ENCODE results near the gene MRFAP1. TPM values are rescaled to one million over a fixed set of nuclear protein-coding genes. Genes with fewer than 3 reads are reported as not detected.

Gene MRFAP1
- total RNA-seq, 8 experiments from 2014 or later = 185 to 378 (median 303) TPM

DNA sequence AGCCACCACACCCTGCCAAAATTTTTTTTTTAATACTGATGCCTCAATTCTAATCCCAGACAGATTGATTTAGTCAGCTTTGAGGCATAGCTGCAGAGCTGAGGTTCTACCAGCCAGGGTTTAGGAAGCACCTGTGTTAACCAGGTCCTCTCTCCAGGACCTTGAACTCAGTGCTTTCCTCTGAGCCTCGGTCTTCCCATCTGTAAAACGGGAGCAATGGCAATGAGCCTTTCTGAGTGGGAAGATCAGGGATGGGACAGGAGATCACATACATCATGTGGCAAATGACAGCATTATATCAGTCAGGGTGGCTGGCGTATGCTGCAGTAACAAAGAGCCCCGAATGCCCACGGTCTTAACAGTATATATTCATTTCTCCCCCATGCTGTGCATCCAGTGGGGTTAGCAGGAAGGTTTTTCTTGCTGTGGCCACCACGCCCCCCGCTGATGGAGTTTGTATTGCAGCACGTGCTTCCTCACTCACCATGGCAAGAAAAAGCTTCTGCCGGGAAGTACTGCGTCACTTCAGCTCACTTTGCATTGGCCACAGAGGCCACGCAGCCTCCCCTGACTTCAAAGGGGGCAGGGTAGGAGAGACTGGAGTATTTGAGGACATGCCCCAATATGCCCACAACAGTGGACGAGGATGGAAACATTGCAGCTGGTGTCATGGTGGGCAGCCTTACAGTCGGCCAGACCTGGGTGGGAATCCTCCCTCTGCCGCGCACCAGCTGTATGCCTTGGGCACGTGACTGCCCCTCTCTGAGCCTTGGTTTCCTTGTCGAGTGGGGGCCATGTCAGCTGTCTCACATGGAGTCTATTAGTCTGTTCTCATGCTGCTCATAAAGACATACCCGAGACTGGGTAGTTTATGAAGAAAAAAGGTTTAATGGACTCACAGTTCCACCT is 24.1 kb upstream of the MRFAP1 start:
- no peak overlapping the region for H3K4me3 ChIP-seq
- H3K27ac ChIP-seq = no peak overlapping the region
- H3K4me1 ChIP-seq (replicated peaks in 1 of 2) = no peaks in the 10 kb centered on the region
- WGBS, 10 experiments = 88 to 100% (median 94%) methylated on average over 1 to 15 of the region's 18 CpGs; no CpG with 5 or more reads in 2 of the 10 experiments
- in situ Hi-C loops (cut with MboI; ENCODE audit: low pct_unique_long_range_greater_than_20kb in 2 of 9, low sequenced_read_pairs in 9 of 9, unreplicated experiment in 9 of 9) = no loop called here
- ATAC-seq (replicated peaks in 6 of 8) = no peak

GRCh38 chr4:6617246-6617645 is 23.2 kb upstream of the MRFAP1 start:
- no peak overlapping the region for H3K27ac ChIP-seq
- WGBS, 10 experiments = 60 to 100% (median 90%) methylated on average over 1 to 3 of the region's 10 CpGs; no CpG with 5 or more reads in 4 of the 10 experiments
- no peaks in the 10 kb centered on the region for H3K4me1 ChIP-seq (replicated peaks in 1 of 2)
- no peak overlapping the region for H3K4me3 ChIP-seq
- no peak for ATAC-seq (replicated peaks in 6 of 8)
- in situ Hi-C loops (cut with MboI; ENCODE audit: low pct_unique_long_range_greater_than_20kb in 2 of 9, low sequenced_read_pairs in 9 of 9, unreplicated experiment in 9 of 9) = no loop called here

DNA sequence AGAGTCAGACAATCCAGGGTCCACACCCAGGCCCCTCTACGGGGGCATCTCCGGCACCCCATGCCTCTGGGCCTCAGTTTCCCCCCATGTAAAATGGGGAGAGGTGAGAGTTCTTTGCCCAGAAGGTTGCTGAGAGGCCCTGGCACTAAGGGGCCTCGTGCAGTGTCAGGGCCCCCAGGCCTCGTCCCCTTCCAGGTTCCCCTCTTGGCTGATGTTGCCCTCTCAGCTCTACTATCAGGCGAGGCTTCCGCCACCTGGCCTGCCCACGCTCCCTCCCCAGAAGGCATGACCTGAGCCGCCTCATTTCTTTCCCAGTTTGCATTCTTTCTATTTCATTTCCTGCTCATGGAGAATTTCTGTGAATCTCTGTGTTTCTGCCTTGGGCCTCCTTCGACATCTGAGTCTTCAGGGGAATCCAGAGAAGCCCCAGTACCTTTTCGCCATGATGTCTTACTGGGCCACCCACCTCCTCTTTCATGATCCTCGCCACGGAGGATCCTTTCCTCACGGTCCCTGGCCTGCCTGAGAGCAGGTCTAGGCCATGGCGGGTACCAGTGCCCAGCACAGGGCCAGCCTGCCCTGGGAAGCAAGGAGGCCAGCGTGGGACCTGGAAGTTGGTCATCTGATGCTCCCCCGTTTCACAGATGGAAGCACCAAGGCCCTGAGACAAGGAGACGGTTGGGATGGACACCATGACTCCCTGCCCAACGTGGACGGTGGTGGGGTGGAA is 21.9 kb upstream of the MRFAP1 start:
- no peaks in the 10 kb centered on the region for H3K4me1 ChIP-seq (replicated peaks in 1 of 2)
- H3K4me3 ChIP-seq = no peak overlapping the region
- 60 to 100% (median 92%) methylated on average over 1 to 10 of the region's 19 CpGs; no CpG with 5 or more reads in 3 of the 10 experiments for WGBS, 10 experiments
- in situ Hi-C loops (cut with MboI; ENCODE audit: low pct_unique_long_range_greater_than_20kb in 2 of 9, low sequenced_read_pairs in 9 of 9, unreplicated experiment in 9 of 9) = no loop called here
- no peak overlapping the region for H3K27ac ChIP-seq
- no peak for ATAC-seq (replicated peaks in 6 of 8)

DNA sequence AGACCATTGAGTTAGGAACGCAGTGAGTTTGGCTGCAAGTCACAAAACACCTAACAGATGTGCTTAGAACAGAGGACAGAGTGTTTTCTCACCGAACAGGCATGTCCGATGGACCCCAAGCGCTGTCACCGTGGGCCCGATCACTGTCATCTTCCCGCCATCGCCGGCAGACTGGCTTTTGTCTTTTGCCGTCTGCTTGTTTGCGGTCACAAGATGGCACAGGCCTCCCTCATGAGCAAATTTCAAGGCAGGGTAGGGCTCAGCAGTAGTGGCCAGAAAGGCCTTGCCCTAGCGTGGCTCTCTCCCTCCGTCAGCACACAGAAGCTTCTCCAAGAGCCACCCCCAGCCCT is 21.4 kb upstream of the MRFAP1 start:
- Histone ChIP-seq H3K27ac (no peak overlapping the region), H3K4me1 (replicated peaks in 1 of 2) (no peaks in the 10 kb centered on the region), H3K4me3 (no peak overlapping the region)
- ATAC-seq (replicated peaks in 6 of 8) = no peak
- in situ Hi-C loops (cut with MboI; ENCODE audit: low pct_unique_long_range_greater_than_20kb in 2 of 9, low sequenced_read_pairs in 9 of 9, unreplicated experiment in 9 of 9) = no loop called here
- WGBS, 10 experiments = 88 to 100% (median 95%) methylated on average over 1 to 7 of the region's 13 CpGs; no CpG with 5 or more reads in 6 of the 10 experiments

GRCh38 chr4:6619466-6620255 is 20.8 kb upstream of the MRFAP1 start:
- H3K27ac ChIP-seq = no peak overlapping the region
- 80 to 94% (median 91%) methylated on average over 1 to 10 of the region's 24 CpGs; no CpG with 5 or more reads in 5 of the 10 experiments for WGBS, 10 experiments
- ATAC-seq (replicated peaks in 6 of 8) = no peak
- in situ Hi-C loops (cut with MboI; ENCODE audit: low pct_unique_long_range_greater_than_20kb in 2 of 9, low sequenced_read_pairs in 9 of 9, unreplicated experiment in 9 of 9) = no loop called here
- H3K4me3 ChIP-seq = no peak overlapping the region
- no peaks in the 10 kb centered on the region for H3K4me1 ChIP-seq (replicated peaks in 1 of 2)

- ATAC-seq (replicated peaks in 6 of 8) = no peak
- Histone ChIP-seq H3K27ac (no peak overlapping the region), H3K4me1 (replicated peaks in 1 of 2) (no peaks in the 10 kb centered on the region), H3K4me3 (no peak overlapping the region)
- 88% methylated on average over 3 of the region's 10 CpGs; no CpG with 5 or more reads in 9 of the 10 experiments for WGBS, 10 experiments
- in situ Hi-C loops (cut with MboI; ENCODE audit: low pct_unique_long_range_greater_than_20kb in 2 of 9, low sequenced_read_pairs in 9 of 9, unreplicated experiment in 9 of 9) = no loop called here
Measured at GRCh38 chr4:6620296-6620695, 20.2 kb upstream of the MRFAP1 start.

DNA sequence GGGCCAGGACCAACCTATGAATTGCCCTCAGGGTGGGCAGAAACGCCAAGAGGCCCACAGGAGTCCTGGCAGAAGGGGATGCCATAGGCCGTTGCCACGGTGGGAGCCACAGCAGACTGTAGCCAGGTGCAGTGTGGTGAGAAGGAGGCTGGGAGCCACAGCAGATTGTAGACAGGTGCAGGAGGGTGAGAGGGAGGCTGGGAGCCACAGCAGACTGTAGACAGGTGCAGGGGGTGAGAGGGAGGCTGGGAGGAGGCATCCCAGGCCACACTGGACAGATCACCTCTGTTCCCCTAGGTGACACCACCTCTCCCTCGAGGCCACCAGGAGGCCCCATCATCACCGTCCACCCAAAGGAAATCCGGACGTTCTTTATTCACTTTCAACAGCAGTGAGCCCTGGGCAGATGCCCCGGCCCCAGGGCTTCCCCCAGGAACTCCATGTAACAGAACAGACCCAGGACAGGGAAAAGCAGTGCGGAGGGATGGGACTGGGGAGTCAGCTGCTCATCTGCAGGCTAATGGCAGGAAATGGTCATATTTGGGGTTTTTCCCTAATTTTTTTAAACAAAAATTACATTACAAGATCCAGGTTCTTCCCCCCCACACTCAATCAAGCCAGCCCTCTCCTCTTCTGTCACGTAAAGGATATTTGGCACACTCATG is 19.5 kb upstream of the MRFAP1 start:
- no peak overlapping the region for H3K27ac ChIP-seq
- in situ Hi-C loops (cut with MboI; ENCODE audit: low pct_unique_long_range_greater_than_20kb in 2 of 9, low sequenced_read_pairs in 9 of 9, unreplicated experiment in 9 of 9) = no loop called here

DNA sequence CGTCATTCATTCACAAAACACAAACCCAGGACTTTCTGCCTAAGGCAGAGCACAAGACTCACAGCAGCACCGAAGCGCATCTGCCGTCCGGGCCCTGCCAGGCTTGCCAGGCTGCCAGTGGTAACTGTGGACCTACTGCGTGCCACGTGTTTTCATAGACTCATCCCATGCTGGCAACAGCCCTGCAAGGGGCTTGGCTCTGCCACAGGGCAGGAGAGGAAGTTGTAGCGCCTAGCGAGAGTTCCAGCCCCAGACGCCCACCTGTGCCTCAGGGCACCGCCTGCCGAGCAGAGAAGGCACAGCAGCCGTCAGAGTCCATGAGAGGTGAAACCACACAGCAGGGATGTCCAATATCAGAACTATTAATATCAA is 18.9 kb upstream of the MRFAP1 start:
- ATAC-seq (replicated peaks in 6 of 8) = no peak
- 60 to 100% (median 88%) methylated on average over 1 to 8 of the region's 13 CpGs; no CpG with 5 or more reads in 2 of the 10 experiments for WGBS, 10 experiments
- H3K4me1 ChIP-seq (replicated peaks in 1 of 2) = no peaks in the 10 kb centered on the region

More for the DNA sequence above, 19.5 kb upstream of the MRFAP1 start:
- no peak for ATAC-seq (replicated peaks in 6 of 8)
- Histone ChIP-seq H3K4me1 (replicated peaks in 1 of 2) (no peaks in the 10 kb centered on the region), H3K4me3 (no peak overlapping the region)
- 20 to 100% (median 73%) methylated on average over 1 to 4 of the region's 10 CpGs; no CpG with 5 or more reads in 2 of the 10 experiments for WGBS, 10 experiments

DNA sequence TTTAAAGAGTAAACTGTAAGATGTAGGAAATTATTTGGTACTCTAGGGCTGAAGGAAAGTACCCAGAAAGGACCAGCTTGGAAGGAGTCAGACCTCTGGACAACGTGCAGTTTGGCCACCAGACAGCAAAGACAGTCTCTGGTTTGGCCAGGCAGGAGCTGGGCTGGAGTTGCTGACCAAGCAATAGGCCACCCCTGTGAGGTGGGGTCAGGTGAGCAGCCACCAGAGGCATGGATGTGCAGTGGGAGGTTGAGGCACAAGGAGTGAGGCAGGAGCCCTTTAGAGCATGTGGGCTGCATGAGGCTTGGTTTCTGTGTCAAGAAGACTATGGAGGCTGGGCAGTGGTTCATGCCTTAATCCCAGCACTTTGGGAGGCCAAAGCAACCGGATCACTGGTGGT is 17.7 kb upstream of the MRFAP1 start:
- in situ Hi-C loops (cut with MboI; ENCODE audit: low pct_unique_long_range_greater_than_20kb in 2 of 9, low sequenced_read_pairs in 9 of 9, unreplicated experiment in 9 of 9) = no loop called here
- WGBS, 10 experiments = 80 to 100% (median 96%) methylated on average over 1 to 2 of the region's 2 CpGs; no CpG with 5 or more reads in 4 of the 10 experiments
- ATAC-seq (replicated peaks in 6 of 8) = no peak
- no peaks in the 10 kb centered on the region for H3K4me1 ChIP-seq (replicated peaks in 1 of 2)
- H3K4me3 ChIP-seq = no peak overlapping the region
- H3K27ac ChIP-seq = no peak overlapping the region

More for the DNA sequence above, 18.9 kb upstream of the MRFAP1 start:
- H3K4me3 ChIP-seq = no peak overlapping the region
- H3K27ac ChIP-seq = no peak overlapping the region
- in situ Hi-C loops (cut with MboI; ENCODE audit: low pct_unique_long_range_greater_than_20kb in 2 of 9, low sequenced_read_pairs in 9 of 9, unreplicated experiment in 9 of 9) = no loop called here

GRCh38 chr4:6625256-6625655 is 15.2 kb upstream of the MRFAP1 start:
- in situ Hi-C loops (cut with MboI; ENCODE audit: low pct_unique_long_range_greater_than_20kb in 2 of 9, low sequenced_read_pairs in 9 of 9, unreplicated experiment in 9 of 9) = no loop called here
- WGBS, 10 experiments = 53 to 100% (median 98%) methylated on average over 1 to 8 of the region's 9 CpGs; no CpG with 5 or more reads in 2 of the 10 experiments
- ATAC-seq (replicated peaks in 6 of 8) = no peak

GRCh38 chr4:6626066-6626465 is 14.4 kb upstream of the MRFAP1 start:
- no peak overlapping the region for H3K27ac ChIP-seq
- no peaks in the 10 kb centered on the region for H3K4me1 ChIP-seq (replicated peaks in 1 of 2)
- in situ Hi-C loops (cut with MboI; ENCODE audit: low pct_unique_long_range_greater_than_20kb in 2 of 9, low sequenced_read_pairs in 9 of 9, unreplicated experiment in 9 of 9) = no loop called here
- WGBS, 10 experiments = 17 to 91% (median 77%) methylated on average over 1 to 10 of the region's 11 CpGs
- no peak for ATAC-seq (replicated peaks in 6 of 8)
- no peak overlapping the region for H3K4me3 ChIP-seq

More at GRCh38 chr4:6625256-6625655, 15.2 kb upstream of the MRFAP1 start:
- H3K27ac ChIP-seq = no peak overlapping the region
- H3K4me3 ChIP-seq = no peak overlapping the region
- no peaks in the 10 kb centered on the region for H3K4me1 ChIP-seq (replicated peaks in 1 of 2)

DNA sequence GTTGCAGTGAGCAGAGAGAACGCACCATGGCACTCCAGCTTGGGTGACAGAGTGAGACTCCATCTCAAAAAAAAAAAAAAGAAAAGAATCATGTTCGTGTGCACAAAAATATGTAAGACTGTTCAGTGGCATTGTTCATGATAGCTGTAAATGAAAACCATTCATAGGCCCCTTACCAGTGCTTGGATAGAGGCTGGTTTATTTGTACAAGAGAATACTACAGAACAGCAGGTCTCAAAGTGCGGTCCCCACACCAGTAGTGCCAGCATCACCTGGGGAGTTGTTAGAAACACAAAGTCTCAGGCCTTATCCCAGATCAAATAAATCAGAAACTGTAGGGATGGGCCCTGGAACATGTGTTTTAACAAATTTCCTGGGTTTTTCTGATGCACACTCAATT is 12.7 kb upstream of the MRFAP1 start:
- in situ Hi-C loops (cut with MboI; ENCODE audit: low pct_unique_long_range_greater_than_20kb in 2 of 9, low sequenced_read_pairs in 9 of 9, unreplicated experiment in 9 of 9) = no loop called here

More for the DNA sequence above, 12.7 kb upstream of the MRFAP1 start:
- no peak for ATAC-seq (replicated peaks in 6 of 8)
- H3K4me3 ChIP-seq = no peak overlapping the region
- peaks cover 0 to under 1% of the 10 kb centered on the region in 2 donors for H3K4me1 ChIP-seq (replicated peaks in 1 of 2)
- no peak overlapping the region for H3K27ac ChIP-seq
- WGBS, 10 experiments = 33 to 100% (median 82%) methylated on average over 1 to 3 of the region's 3 CpGs; no CpG with 5 or more reads in 1 of the 10 experiments
